ENCODE results near the gene KCTD15. TPM values are rescaled to one million over a fixed set of nuclear protein-coding genes. Genes with fewer than 3 reads are reported as not detected.

Gene KCTD15
- total and polyA plus RNA-seq, 4 donors = 0.89 to 13.8 (median 8.1) TPM

DNA sequence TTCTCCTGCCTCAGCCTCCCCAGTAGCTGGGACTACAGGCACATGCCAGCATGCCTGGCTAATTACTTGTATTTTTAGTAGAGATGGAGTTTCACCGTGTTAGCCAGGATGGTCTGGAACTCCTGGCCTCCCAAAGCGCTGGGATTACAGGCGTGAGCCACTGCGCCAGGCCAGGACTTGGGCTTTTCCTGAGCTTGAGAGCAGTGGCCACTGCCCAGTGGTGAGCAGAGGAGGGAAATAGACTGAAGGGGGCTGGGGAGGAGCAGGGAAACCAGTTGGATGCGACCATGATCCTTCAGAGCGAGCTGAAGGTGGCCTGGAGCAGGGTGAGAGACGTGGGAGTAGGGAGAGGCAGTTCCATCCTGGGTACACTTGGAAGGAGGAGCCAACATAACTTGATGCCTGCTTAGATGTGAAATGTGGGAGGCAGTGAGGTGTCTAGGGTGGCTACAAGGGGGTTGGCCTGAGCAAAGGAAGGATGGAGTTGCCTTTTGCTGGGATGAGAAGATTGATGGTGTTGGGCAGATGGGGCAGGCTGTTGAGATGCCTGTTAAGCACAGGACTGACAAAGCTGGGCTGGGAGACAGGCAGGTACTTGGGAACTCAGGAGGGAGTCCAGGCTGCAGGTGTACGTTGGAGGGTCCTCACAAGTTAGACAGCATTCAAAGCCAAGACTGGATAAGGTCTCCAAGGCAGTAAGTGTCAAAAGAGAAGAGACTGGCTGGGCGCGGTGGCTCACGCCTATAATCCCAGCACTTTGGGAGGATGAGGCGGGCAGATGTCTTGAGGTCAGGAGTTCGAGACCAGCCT lies 31.8 kb downstream of the KCTD15 start:
- WGBS = 78% methylated on average over 13 of the region's 13 CpGs
- no peak overlapping the region for H3K27ac ChIP-seq (ENCODE audit: low read depth in 1 of 2, low read length in 2 of 2)
- no peaks in the 10 kb centered on the region for H3K4me1 ChIP-seq (ENCODE audit: control insufficient read depth in 4 of 4, insufficient read depth in 4 of 4, low read length in 3 of 4)
- no peaks in the 10 kb centered on the region for H3K36me3 ChIP-seq (ENCODE audit: control insufficient read depth in 4 of 4, insufficient read depth in 3 of 4, low read depth in 1 of 4, low read length in 3 of 4)
- H3K27me3 ChIP-seq (ENCODE audit: control insufficient read depth in 4 of 4, insufficient read depth in 4 of 4, low read length in 3 of 4) = no peaks in the 10 kb centered on the region
- DNase-seq (ENCODE audit: low spot score) = no peak
- no peaks in the 10 kb centered on the region for H3K9me3 ChIP-seq (ENCODE audit: control insufficient read depth in 4 of 4, low read length in 3 of 4)
- no peak overlapping the region for H3K4me3 ChIP-seq (ENCODE audit: low read depth in 1 of 3, low read length in 3 of 3)
- no peak for TF ChIP-seq NR2F2 (IDR thresholded peaks at IDR 0.05)
- H3K9ac ChIP-seq (ENCODE audit: low read depth in 1 of 2, low read length in 2 of 2) = no peak overlapping the region

DNA sequence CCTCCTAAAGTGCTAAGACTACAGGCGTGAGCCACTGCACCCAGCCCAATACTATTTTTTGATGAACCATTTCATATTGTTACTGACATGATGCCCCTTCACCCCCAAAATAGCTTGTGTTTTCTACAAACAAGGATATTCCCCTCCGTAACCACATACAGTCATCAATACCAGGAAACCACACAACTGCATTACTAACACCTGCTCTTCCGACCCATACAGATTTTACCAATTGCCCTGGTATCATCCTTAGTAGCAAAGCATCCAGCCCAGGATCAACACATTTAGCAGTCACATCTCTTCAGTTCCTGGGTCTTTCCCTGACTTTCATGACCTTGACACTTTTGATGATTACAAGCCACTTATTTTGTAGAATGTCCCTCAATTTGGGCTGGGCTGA lies 33.6 kb downstream of the KCTD15 start:
- 89% methylated on average over 3 of the region's 3 CpGs for WGBS
- Histone ChIP-seq H3K9me3 (ENCODE audit: control insufficient read depth in 4 of 4, low read length in 3 of 4) (no peaks in the 10 kb centered on the region), H3K27ac (ENCODE audit: low read depth in 1 of 2, low read length in 2 of 2) (no peak overlapping the region), H3K4me3 (ENCODE audit: low read depth in 1 of 3, low read length in 3 of 3) (no peak overlapping the region), H3K9ac (ENCODE audit: low read depth in 1 of 2, low read length in 2 of 2) (no peak overlapping the region), H3K36me3 (ENCODE audit: control insufficient read depth in 4 of 4, insufficient read depth in 3 of 4, low read depth in 1 of 4, low read length in 3 of 4) (no peaks in the 10 kb centered on the region), H3K27me3 (ENCODE audit: control insufficient read depth in 4 of 4, insufficient read depth in 4 of 4, low read length in 3 of 4) (no peaks in the 10 kb centered on the region), H3K4me1 (ENCODE audit: control insufficient read depth in 4 of 4, insufficient read depth in 4 of 4, low read length in 3 of 4) (no peaks in the 10 kb centered on the region)
- DNase-seq (ENCODE audit: low spot score) = no peak
- TF ChIP-seq RXRA (IDR thresholded peaks at IDR 0.05) (no peak), YY1 (IDR thresholded peaks at IDR 0.05) (no peak), FOXA2 (IDR thresholded peaks at IDR 0.05) (no peak), NR2F2 (IDR thresholded peaks at IDR 0.05) (no peak), HNF4G (IDR thresholded peaks at IDR 0.05) (no peak), SP1 (IDR thresholded peaks at IDR 0.05) (no peak), FOXA1 (IDR thresholded peaks at IDR 0.05) (no peak), EGR1 (IDR thresholded peaks at IDR 0.05; ENCODE audit: low read depth in 2 of 2) (no peak), TAF1 (conservative IDR thresholded peaks at IDR 0.05) (no peak), RAD21 (IDR thresholded peaks at IDR 0.05) (no peak), HNF4A (conservative IDR thresholded peaks at IDR 0.05) (no peak), GABPA (IDR thresholded peaks at IDR 0.05 in 1 of 2, conservative IDR thresholded peaks at IDR 0.05 in 1 of 2) (no peak), JUND (IDR thresholded peaks at IDR 0.05) (no peak)
- TF ChIP-seq, protein P1, sequence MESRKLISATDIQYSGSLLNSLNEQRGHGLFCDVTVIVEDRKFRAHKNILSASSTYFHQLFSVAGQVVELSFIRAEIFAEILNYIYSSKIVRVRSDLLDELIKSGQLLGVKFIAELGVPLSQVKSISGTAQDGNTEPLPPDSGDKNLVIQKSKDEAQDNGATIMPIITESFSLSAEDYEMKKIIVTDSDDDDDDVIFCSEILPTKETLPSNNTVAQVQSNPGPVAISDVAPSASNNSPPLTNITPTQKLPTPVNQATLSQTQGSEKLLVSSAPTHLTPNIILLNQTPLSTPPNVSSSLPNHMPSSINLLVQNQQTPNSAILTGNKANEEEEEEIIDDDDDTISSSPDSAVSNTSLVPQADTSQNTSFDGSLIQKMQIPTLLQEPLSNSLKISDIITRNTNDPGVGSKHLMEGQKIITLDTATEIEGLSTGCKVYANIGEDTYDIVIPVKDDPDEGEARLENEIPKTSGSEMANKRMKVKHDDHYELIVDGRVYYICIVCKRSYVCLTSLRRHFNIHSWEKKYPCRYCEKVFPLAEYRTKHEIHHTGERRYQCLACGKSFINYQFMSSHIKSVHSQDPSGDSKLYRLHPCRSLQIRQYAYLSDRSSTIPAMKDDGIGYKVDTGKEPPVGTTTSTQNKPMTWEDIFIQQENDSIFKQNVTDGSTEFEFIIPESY (IDR thresholded peaks at IDR 0.05) = no peak
- TF ChIP-seq, protein P2, sequence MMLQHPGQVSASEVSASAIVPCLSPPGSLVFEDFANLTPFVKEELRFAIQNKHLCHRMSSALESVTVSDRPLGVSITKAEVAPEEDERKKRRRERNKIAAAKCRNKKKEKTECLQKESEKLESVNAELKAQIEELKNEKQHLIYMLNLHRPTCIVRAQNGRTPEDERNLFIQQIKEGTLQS (IDR thresholded peaks at IDR 0.05) = no peak
- TF ChIP-seq, protein P3, sequence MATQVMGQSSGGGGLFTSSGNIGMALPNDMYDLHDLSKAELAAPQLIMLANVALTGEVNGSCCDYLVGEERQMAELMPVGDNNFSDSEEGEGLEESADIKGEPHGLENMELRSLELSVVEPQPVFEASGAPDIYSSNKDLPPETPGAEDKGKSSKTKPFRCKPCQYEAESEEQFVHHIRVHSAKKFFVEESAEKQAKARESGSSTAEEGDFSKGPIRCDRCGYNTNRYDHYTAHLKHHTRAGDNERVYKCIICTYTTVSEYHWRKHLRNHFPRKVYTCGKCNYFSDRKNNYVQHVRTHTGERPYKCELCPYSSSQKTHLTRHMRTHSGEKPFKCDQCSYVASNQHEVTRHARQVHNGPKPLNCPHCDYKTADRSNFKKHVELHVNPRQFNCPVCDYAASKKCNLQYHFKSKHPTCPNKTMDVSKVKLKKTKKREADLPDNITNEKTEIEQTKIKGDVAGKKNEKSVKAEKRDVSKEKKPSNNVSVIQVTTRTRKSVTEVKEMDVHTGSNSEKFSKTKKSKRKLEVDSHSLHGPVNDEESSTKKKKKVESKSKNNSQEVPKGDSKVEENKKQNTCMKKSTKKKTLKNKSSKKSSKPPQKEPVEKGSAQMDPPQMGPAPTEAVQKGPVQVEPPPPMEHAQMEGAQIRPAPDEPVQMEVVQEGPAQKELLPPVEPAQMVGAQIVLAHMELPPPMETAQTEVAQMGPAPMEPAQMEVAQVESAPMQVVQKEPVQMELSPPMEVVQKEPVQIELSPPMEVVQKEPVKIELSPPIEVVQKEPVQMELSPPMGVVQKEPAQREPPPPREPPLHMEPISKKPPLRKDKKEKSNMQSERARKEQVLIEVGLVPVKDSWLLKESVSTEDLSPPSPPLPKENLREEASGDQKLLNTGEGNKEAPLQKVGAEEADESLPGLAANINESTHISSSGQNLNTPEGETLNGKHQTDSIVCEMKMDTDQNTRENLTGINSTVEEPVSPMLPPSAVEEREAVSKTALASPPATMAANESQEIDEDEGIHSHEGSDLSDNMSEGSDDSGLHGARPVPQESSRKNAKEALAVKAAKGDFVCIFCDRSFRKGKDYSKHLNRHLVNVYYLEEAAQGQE (IDR thresholded peaks at IDR 0.05) = no peak
- TF ChIP-seq, protein P4, sequence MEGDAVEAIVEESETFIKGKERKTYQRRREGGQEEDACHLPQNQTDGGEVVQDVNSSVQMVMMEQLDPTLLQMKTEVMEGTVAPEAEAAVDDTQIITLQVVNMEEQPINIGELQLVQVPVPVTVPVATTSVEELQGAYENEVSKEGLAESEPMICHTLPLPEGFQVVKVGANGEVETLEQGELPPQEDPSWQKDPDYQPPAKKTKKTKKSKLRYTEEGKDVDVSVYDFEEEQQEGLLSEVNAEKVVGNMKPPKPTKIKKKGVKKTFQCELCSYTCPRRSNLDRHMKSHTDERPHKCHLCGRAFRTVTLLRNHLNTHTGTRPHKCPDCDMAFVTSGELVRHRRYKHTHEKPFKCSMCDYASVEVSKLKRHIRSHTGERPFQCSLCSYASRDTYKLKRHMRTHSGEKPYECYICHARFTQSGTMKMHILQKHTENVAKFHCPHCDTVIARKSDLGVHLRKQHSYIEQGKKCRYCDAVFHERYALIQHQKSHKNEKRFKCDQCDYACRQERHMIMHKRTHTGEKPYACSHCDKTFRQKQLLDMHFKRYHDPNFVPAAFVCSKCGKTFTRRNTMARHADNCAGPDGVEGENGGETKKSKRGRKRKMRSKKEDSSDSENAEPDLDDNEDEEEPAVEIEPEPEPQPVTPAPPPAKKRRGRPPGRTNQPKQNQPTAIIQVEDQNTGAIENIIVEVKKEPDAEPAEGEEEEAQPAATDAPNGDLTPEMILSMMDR (IDR thresholded peaks at IDR 0.05; ENCODE audit: low read depth, low read length, missing input control) = no peak
- TF ChIP-seq, protein P5, sequence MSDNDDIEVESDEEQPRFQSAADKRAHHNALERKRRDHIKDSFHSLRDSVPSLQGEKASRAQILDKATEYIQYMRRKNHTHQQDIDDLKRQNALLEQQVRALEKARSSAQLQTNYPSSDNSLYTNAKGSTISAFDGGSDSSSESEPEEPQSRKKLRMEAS (IDR thresholded peaks at IDR 0.05) = no peak
